Liver (tissue), 9 donors: ENCODE results near the gene EOGT. TPM values are rescaled to one million over a fixed set of nuclear protein-coding genes. Genes with fewer than 3 reads are reported as not detected.
A peak's percentile ranks its signal among the peaks of the same experiment; 100 is the strongest.

Experiments used
- DNase-seq: peaks from one replicate; pipeline ENCODE4 v3.0.0-alpha.2; 2017; ENCODE audit warnings: low spot score
- H3K27ac ChIP-seq, 2 donors: one replicate each; pipeline ENCODE4 v1.7.0; 2013; ENCODE audit warnings: inconsistent platforms in 2 of 2, low read length in 2 of 2, control low read depth in 1 of 2, low read depth in 1 of 2, mild to moderate bottlenecking in 1 of 2
- H3K27me3 ChIP-seq, 4 donors: one replicate each; pipeline versions ENCODE4 v1.6.1 to v1.7.0; 2013; ENCODE audit warnings: low read length in 3 of 4, inconsistent platforms in 1 of 4, mild to moderate bottlenecking in 1 of 4, moderate library complexity in 1 of 4; ENCODE audit not compliant: control insufficient read depth in 4 of 4, insufficient read depth in 4 of 4
- H3K36me3 ChIP-seq, 4 donors: one replicate each; pipeline versions ENCODE4 v1.6.1 to v1.7.0; 2013; ENCODE audit warnings: low read length in 3 of 4, mild to moderate bottlenecking in 3 of 4, low read depth in 1 of 4, moderate library complexity in 1 of 4; ENCODE audit not compliant: control insufficient read depth in 4 of 4, insufficient read depth in 3 of 4
- H3K4me1 ChIP-seq, 4 donors: one replicate each; pipeline versions ENCODE4 v1.6.1 to v1.7.0; 2013; ENCODE audit warnings: low read length in 3 of 4, mild to moderate bottlenecking in 3 of 4, moderate library complexity in 1 of 4; ENCODE audit not compliant: control insufficient read depth in 4 of 4, insufficient read depth in 4 of 4
- H3K4me3 ChIP-seq, 3 donors: one replicate each; pipeline versions ENCODE4 v1.6.1 to v1.7.0; 2013; ENCODE audit warnings: low read length in 3 of 3, control low read depth in 1 of 3, low read depth in 1 of 3, mild to moderate bottlenecking in 1 of 3
- H3K9ac ChIP-seq, 2 donors: one replicate each; pipeline ENCODE4 v1.7.0; 2013; ENCODE audit warnings: low read length in 2 of 2, mild to moderate bottlenecking in 2 of 2, moderate library complexity in 2 of 2, control low read depth in 1 of 2, low read depth in 1 of 2
- H3K9me3 ChIP-seq, 4 donors: one replicate each; pipeline versions ENCODE4 v1.6.1 to v1.7.0; 2013; ENCODE audit warnings: low read length in 3 of 4; ENCODE audit not compliant: control insufficient read depth in 4 of 4
- CTCF ChIP-seq: fragments of 150-350 bp; IDR thresholded peaks from 2 replicates; pipeline ENCODE4 v1.5.1; 2017; ENCODE audit warnings: improper control_type of control experiment, low read depth, low read length; ENCODE audit not compliant: missing input control
- EGR1 ChIP-seq, 2 donors: IDR thresholded peaks; 2 replicates each; pipeline ENCODE4 v1.6.1; 2016 to 2018; ENCODE audit warnings: antibody characterized with exemption in 2 of 2, low read depth in 2 of 2
- FOXA1 ChIP-seq: IDR thresholded peaks from 2 replicates; pipeline ENCODE4 v1.6.1; 2016; ENCODE audit warnings: antibody characterized with exemption
- FOXA2 ChIP-seq: IDR thresholded peaks from 2 replicates; pipeline ENCODE4 v1.6.1; 2016; ENCODE audit warnings: antibody characterized with exemption
- GABPA ChIP-seq, 2 donors: IDR thresholded peaks in 1 of 2; conservative IDR thresholded peaks in 1 of 2; 2 replicates each; pipeline ENCODE4 v1.6.1; 2016; ENCODE audit warnings: antibody characterized with exemption in 2 of 2, mild to moderate bottlenecking in 1 of 2, moderate library complexity in 1 of 2
- HNF4A ChIP-seq, 2 donors: conservative IDR thresholded peaks; 2 replicates each; pipeline ENCODE4 v1.6.1; 2016; ENCODE audit warnings: antibody characterized with exemption in 2 of 2, mild to moderate bottlenecking in 2 of 2
- HNF4G ChIP-seq: IDR thresholded peaks from 2 replicates; pipeline ENCODE4 v1.6.1; 2016; ENCODE audit warnings: antibody characterized with exemption
- JUND ChIP-seq, 2 donors: IDR thresholded peaks; 2 replicates each; pipeline ENCODE4 v1.6.1; 2016; ENCODE audit warnings: antibody characterized with exemption in 2 of 2
- MAX ChIP-seq: IDR thresholded peaks from 2 replicates; pipeline ENCODE4 v1.6.1; 2016; ENCODE audit warnings: antibody characterized with exemption
- NR2F2 ChIP-seq: IDR thresholded peaks from 2 replicates; pipeline ENCODE4 v1.6.1; 2016; ENCODE audit warnings: antibody characterized with exemption
- RAD21 ChIP-seq, 2 donors: IDR thresholded peaks; 2 replicates each; pipeline ENCODE4 v1.6.1; 2016; ENCODE audit warnings: antibody characterized with exemption in 2 of 2, mild to moderate bottlenecking in 2 of 2
- RXRA ChIP-seq, 2 donors: IDR thresholded peaks; 2 replicates each; pipeline ENCODE4 v1.6.1; 2017 to 2018; ENCODE audit warnings: antibody characterized with exemption in 2 of 2, mild to moderate bottlenecking in 1 of 2
- SP1 ChIP-seq: IDR thresholded peaks from 2 replicates; pipeline ENCODE4 v1.6.1; 2018; ENCODE audit warnings: antibody characterized with exemption, mild to moderate bottlenecking
- TAF1 ChIP-seq: conservative IDR thresholded peaks from 2 replicates; pipeline ENCODE4 v1.6.1; 2016; ENCODE audit warnings: antibody characterized with exemption, mild to moderate bottlenecking
- YY1 ChIP-seq: IDR thresholded peaks from 2 replicates; pipeline ENCODE4 v1.6.1; 2016; ENCODE audit warnings: antibody characterized with exemption, mild to moderate bottlenecking
- ZBTB33 ChIP-seq: IDR thresholded peaks from 2 replicates; pipeline ENCODE4 v1.6.1; 2016; ENCODE audit warnings: antibody characterized with exemption
- WGBS: extraction: QIAGEN DNeasy Blood & Tissue Kit; methylation state at CpG from one replicate; pipeline ENCODE4 v1.1.7; 2013; 5-methylcytosine and 5-hydroxymethylcytosine counted together
- polyA plus RNA-seq, 2 donors: library from polyadenylated mRNA; stranded (reverse) in 1 of 2; unstranded in 1 of 2; fragments of 200-250 nt in 1 of 2; fragments of >200 nt in 1 of 2; fragmentation: Nextera tagmentation in 1 of 2; extraction: Ambion mirVana in 1 of 2; gene quantifications; one replicate each; pipeline versions ENCODE4 v1.2.1 to v1.2.3, GENCODE V29; 2013 to 2015
- total RNA-seq, 2 donors: library from RNA; depleted of rRNA; stranded (reverse); fragments of >200 nt; gene quantifications; one replicate each; pipeline ENCODE4 v1.2.3, GENCODE V29; 2014
- TF ChIP-seq, protein P1 (sequence below): IDR thresholded peaks from 2 replicates; pipeline ENCODE4 v1.6.1; 2016; ENCODE audit warnings: antibody characterized with exemption
- TF ChIP-seq, protein P2 (sequence below): IDR thresholded peaks from 2 replicates; pipeline ENCODE4 v1.6.1; 2016; ENCODE audit warnings: antibody characterized with exemption, mild to moderate bottlenecking
- donor health status: healthy.
- donor health status: healthy.
- donor health status: healthy.
- donor health status: healthy.
- donor health status: healthy.

Gene EOGT
- 1 to 10 TPM; 7.4 to 7.5 TPM for total RNA-seq
- 1 to 10 TPM; 2.6 to 2.8 TPM for polyA plus RNA-seq

- H3K4me1 ChIP-seq: peaks cover 0 to 13% (median 3%) of the 10 kb centered on the region in 4 donors
- under 1% methylated on average over 96 of the region's 96 CpGs for whole genome bisulfite sequencing
These were observed at the start of gene EOGT for GRCh38 chr3:69013253-69014021. Gene EOGT, minus strand, starts transcription at chr3:69013684. Its CDS starts 3,838 bp downstream, at chr3:69009846.

GRCh38 chr3:69059688-69060087, 46.2 kb upstream of the EOGT start:
- Histone ChIP-seq H3K4me1 (no peaks in the 10 kb centered on the region), H3K27me3 (no peaks in the 10 kb centered on the region), H3K9ac (no peak overlapping the region), H3K27ac (no peak overlapping the region), H3K4me3 (no peak overlapping the region), H3K9me3 (no peaks in the 10 kb centered on the region), H3K36me3 (peaks cover 3 to 55% (median 33%) of the 10 kb centered on the region in 4 donors)
- TF ChIP-seq FOXA1: no peak
- TF ChIP-seq RXRA (IDR thresholded peaks at IDR 0.05): no peak
- TF ChIP-seq MAX: no peak
- TF ChIP-seq NR2F2: no peak
- TF ChIP-seq JUND (IDR thresholded peaks at IDR 0.05): no peak
- no peak for TF ChIP-seq ZBTB33
- TF ChIP-seq, protein P1, sequence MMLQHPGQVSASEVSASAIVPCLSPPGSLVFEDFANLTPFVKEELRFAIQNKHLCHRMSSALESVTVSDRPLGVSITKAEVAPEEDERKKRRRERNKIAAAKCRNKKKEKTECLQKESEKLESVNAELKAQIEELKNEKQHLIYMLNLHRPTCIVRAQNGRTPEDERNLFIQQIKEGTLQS: no peak
- TF ChIP-seq SP1: no peak
- TF ChIP-seq EGR1 (IDR thresholded peaks at IDR 0.05; ENCODE audit: low read depth in 2 of 2): no peak
- TF ChIP-seq YY1: no peak
- TF ChIP-seq, protein P2, sequence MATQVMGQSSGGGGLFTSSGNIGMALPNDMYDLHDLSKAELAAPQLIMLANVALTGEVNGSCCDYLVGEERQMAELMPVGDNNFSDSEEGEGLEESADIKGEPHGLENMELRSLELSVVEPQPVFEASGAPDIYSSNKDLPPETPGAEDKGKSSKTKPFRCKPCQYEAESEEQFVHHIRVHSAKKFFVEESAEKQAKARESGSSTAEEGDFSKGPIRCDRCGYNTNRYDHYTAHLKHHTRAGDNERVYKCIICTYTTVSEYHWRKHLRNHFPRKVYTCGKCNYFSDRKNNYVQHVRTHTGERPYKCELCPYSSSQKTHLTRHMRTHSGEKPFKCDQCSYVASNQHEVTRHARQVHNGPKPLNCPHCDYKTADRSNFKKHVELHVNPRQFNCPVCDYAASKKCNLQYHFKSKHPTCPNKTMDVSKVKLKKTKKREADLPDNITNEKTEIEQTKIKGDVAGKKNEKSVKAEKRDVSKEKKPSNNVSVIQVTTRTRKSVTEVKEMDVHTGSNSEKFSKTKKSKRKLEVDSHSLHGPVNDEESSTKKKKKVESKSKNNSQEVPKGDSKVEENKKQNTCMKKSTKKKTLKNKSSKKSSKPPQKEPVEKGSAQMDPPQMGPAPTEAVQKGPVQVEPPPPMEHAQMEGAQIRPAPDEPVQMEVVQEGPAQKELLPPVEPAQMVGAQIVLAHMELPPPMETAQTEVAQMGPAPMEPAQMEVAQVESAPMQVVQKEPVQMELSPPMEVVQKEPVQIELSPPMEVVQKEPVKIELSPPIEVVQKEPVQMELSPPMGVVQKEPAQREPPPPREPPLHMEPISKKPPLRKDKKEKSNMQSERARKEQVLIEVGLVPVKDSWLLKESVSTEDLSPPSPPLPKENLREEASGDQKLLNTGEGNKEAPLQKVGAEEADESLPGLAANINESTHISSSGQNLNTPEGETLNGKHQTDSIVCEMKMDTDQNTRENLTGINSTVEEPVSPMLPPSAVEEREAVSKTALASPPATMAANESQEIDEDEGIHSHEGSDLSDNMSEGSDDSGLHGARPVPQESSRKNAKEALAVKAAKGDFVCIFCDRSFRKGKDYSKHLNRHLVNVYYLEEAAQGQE: no peak
- TF ChIP-seq TAF1: no peak
- TF ChIP-seq FOXA2: no peak
- TF ChIP-seq GABPA (IDR thresholded peaks at IDR 0.05 in 1 of 2, conservative IDR thresholded peaks at IDR 0.05 in 1 of 2): no peak
- TF ChIP-seq HNF4G: no peak
- TF ChIP-seq HNF4A (conservative IDR thresholded peaks at IDR 0.05): no peak
- TF ChIP-seq RAD21 (IDR thresholded peaks at IDR 0.05): no peak
- no peak for DNase-seq

More at GRCh38 chr3:69013253-69014021, at the start of gene EOGT:
- Histone ChIP-seq H3K27me3 (no peaks in the 10 kb centered on the region), H3K4me3 (peak within 1 kb of the TSS; percentile 74 to 94 (median 82)), H3K9me3 (no peaks in the 10 kb centered on the region), H3K9ac (peak within 1 kb of the TSS; percentile 25 to 54), H3K27ac (peak within 1 kb of the TSS; percentile 87 to 88), H3K36me3 (peaks cover 0 to 3% (median 0%) of the 10 kb centered on the region in 4 donors)
- DNase-seq: peak; percentile 90
- TF ChIP-seq GABPA (IDR thresholded peaks at IDR 0.05 in 1 of 2, conservative IDR thresholded peaks at IDR 0.05 in 1 of 2) (peak in 1 of 2 donors; percentile 68), EGR1 (IDR thresholded peaks at IDR 0.05; ENCODE audit: low read depth in 2 of 2) (no peak), CTCF (peak; percentile 44), SP1 (peak; percentile 7)
